Small intestine (tissue), 4 donors: ENCODE data around the gene ZNF550. TPM values are rescaled to one million over a fixed set of nuclear protein-coding genes. Genes with fewer than 3 reads are reported as not detected.

Source experiments
- polyA plus RNA-seq, 4 donors: library from polyadenylated mRNA; stranded (reverse) in 3 of 4; unstranded in 1 of 4; fragments of 200-250 nt in 3 of 4; fragments of 120-200 nt in 1 of 4; gene quantifications; one replicate each; pipeline versions ENCODE4 v1.2.1 to v1.2.3, GENCODE V29; 2013
- donor health status: healthy with polysubstance abuse.
- donor health status: Bipolar disorder and iron deficiency.
- donor health status: healthy.

The ZNF550 gene
- polyA plus RNA-seq, 4 donors, result 1.1 to 17.1 (median 1.8) TPM

Other genes starting within 250 kb of the ZNF550 start
- gene ZNF543, start 239.4 kb downstream of the ZNF550 start, polyA plus RNA-seq, result 1 to 10 TPM in 2 of 4 donors, under 1 TPM in 2; 0.45 to 7.1 (median 0.91) TPM
- 10 to 100 TPM in 1 of 4 donors, 1 to 10 TPM in 2, under 1 TPM in 1; 0.89 to 10.3 (median 1.9) TPM for gene ZNF304, start 208.6 kb downstream of the ZNF550 start, polyA plus RNA-seq
- gene TRAPPC2B, start 196.3 kb downstream of the ZNF550 start, polyA plus RNA-seq, result 10 to 100 TPM in 3 of 4 donors, 1 to 10 TPM in 1; 9.2 to 17.9 (median 14.1) TPM
- 1 to 10 TPM in 2 of 4 donors, under 1 TPM in 2; 0.27 to 4.5 (median 0.88) TPM for gene ZNF547, start 196.3 kb downstream of the ZNF550 start, polyA plus RNA-seq
- 10 to 100 TPM in 1 of 4 donors, 1 to 10 TPM in 3; 2.2 to 25.2 (median 4.3) TPM for gene ZNF548, start 170.0 kb downstream of the ZNF550 start, polyA plus RNA-seq
- gene ZNF17, start 148.7 kb downstream of the ZNF550 start, polyA plus RNA-seq, result 1 to 10 TPM; 1.9 to 8.8 (median 2.9) TPM
- 10 to 100 TPM in 2 of 4 donors, 1 to 10 TPM in 2; 7.6 to 17.2 (median 11.3) TPM for gene ZNF749, start 124.5 kb downstream of the ZNF550 start, polyA plus RNA-seq
- 1 to 10 TPM in 1 of 4 donors, under 1 TPM in 1, not detected in 2; 0.37 to 2.6 TPM for gene VN1R1, start 102.7 kb downstream of the ZNF550 start, polyA plus RNA-seq
- 10 to 100 TPM in 1 of 4 donors, 1 to 10 TPM in 2, under 1 TPM in 1; 0.27 to 13.2 (median 2.2) TPM for gene ZNF772, start 82.3 kb downstream of the ZNF550 start, polyA plus RNA-seq
- gene ZNF419, start 72.1 kb downstream of the ZNF550 start, polyA plus RNA-seq, result 10 to 100 TPM in 1 of 4 donors, 1 to 10 TPM in 3; 1.6 to 12.9 (median 2.9) TPM
- 10 to 100 TPM in 1 of 4 donors, 1 to 10 TPM in 3; 1.3 to 10.9 (median 2.4) TPM for gene ZNF773, start 59.9 kb downstream of the ZNF550 start, polyA plus RNA-seq
- gene ZNF549, start 32.5 kb downstream of the ZNF550 start, polyA plus RNA-seq, result 10 to 100 TPM in 1 of 4 donors, 1 to 10 TPM in 2, under 1 TPM in 1; 0.89 to 11.5 (median 1.7) TPM
- gene ZNF416, start 19.0 kb upstream of the ZNF550 start, polyA plus RNA-seq, result 1 to 10 TPM in 3 of 4 donors, under 1 TPM in 1; 0.89 to 6.4 (median 2.4) TPM
- 1 to 10 TPM in 3 of 4 donors, not detected in 1; 1.6 to 8.0 (median 2.1) TPM for gene ZIK1, start 24.3 kb upstream of the ZNF550 start, polyA plus RNA-seq
- gene ZNF530, start 40.0 kb upstream of the ZNF550 start, polyA plus RNA-seq, result 1 to 10 TPM in 3 of 4 donors, under 1 TPM in 1; 0.89 to 6.2 (median 3.2) TPM
- gene ZNF134, start 54.4 kb upstream of the ZNF550 start, polyA plus RNA-seq, result 10 to 100 TPM in 1 of 4 donors, 1 to 10 TPM in 3; 1.9 to 16.8 (median 4.3) TPM
- gene ZNF211, start 73.3 kb upstream of the ZNF550 start, polyA plus RNA-seq, result 10 to 100 TPM in 2 of 4 donors, 1 to 10 TPM in 2; 4.3 to 20.0 (median 9.7) TPM
- gene ZSCAN4, start 109.1 kb upstream of the ZNF550 start, polyA plus RNA-seq, result under 1 TPM in 2 of 4 donors, not detected in 2; 0.06 TPM
- 10 to 100 TPM in 1 of 4 donors, 1 to 10 TPM in 3; 1.1 to 11.3 (median 2.1) TPM for gene ZNF551, start 122.1 kb upstream of the ZNF550 start, polyA plus RNA-seq
- 10 to 100 TPM in 1 of 4 donors, 1 to 10 TPM in 1, under 1 TPM in 1, not detected in 1; 0.27 to 16.7 (median 1.4) TPM for gene ZNF154, start 149.3 kb upstream of the ZNF550 start, polyA plus RNA-seq
- gene ZNF671, start 167.8 kb upstream of the ZNF550 start, polyA plus RNA-seq, result 10 to 100 TPM in 1 of 4 donors, 1 to 10 TPM in 3; 1.6 to 13.0 (median 2.8) TPM
- 10 to 100 TPM in 1 of 4 donors, 1 to 10 TPM in 3; 3.1 to 22.1 (median 4.8) TPM for gene ZNF776, start 187.0 kb upstream of the ZNF550 start, polyA plus RNA-seq
- 10 to 100 TPM in 1 of 4 donors, 1 to 10 TPM in 3; 6.2 to 20.4 (median 8.0) TPM for gene ZNF586, start 209.8 kb upstream of the ZNF550 start, polyA plus RNA-seq